CD4-positive, CD25-positive, alpha-beta regulatory T cell (primary cell): ENCODE measurements around the gene SIAH2. TPM values are rescaled to one million over a fixed set of nuclear protein-coding genes. Genes with fewer than 3 reads are reported as not detected.

ENCODE experiments used
- ATAC-seq, 2 donors: fragments of 150-1000 bp; cut with Tn5 transposase; one replicate each; pipeline ENCODE4 v1.10.0; 2021; ENCODE audit warnings: low read depth in 2 of 2, moderate number of reproducible peaks in 2 of 2, moderate library complexity in 1 of 2
- DNase-seq, 3 donors: peaks; one replicate each; pipeline versions ENCODE4 v3.0.0 to v3.0.0-alpha.2; 2012 to 2022; ENCODE audit warnings: mixed read lengths in 1 of 3
- H3K27ac ChIP-seq: one replicate; pipeline ENCODE4 v1.7.0; 2013; ENCODE audit warnings: mild to moderate bottlenecking, low read length; ENCODE audit not compliant: insufficient read depth, poor library complexity, severe bottlenecking
- H3K27me3 ChIP-seq: one replicate; pipeline ENCODE4 v1.7.0; 2013; ENCODE audit warnings: low read length; ENCODE audit not compliant: control insufficient read depth, insufficient read depth
- H3K36me3 ChIP-seq: one replicate; pipeline ENCODE4 v1.7.0; 2013; ENCODE audit warnings: mild to moderate bottlenecking, low read length, moderate library complexity; ENCODE audit not compliant: control insufficient read depth, insufficient read depth
- H3K4me1 ChIP-seq: 2 replicates; pipeline ENCODE4 v1.7.0; 2013; ENCODE audit warnings: mild to moderate bottlenecking, low read length; ENCODE audit not compliant: insufficient read depth, control insufficient read depth, poor library complexity, severe bottlenecking
- H3K4me3 ChIP-seq: one replicate; pipeline ENCODE4 v1.7.0; 2013; ENCODE audit warnings: low read depth, mild to moderate bottlenecking, low read length, moderate library complexity
- H3K9me3 ChIP-seq, 2 experiments: 1 replicate in 1 of 2; 2 replicates in 1 of 2; pipeline ENCODE4 v1.7.0; 2013; ENCODE audit warnings: low read length in 2 of 2, mild to moderate bottlenecking in 1 of 2, moderate library complexity in 1 of 2; ENCODE audit not compliant: control insufficient read depth in 2 of 2
- H3K27ac Mint-ChIP-seq, 3 donors: one replicate each; pipeline ENCODE4 v1.8.0; 2020 to 2022; ENCODE audit warnings: mild to moderate bottlenecking in 3 of 3, mixed read lengths in 3 of 3, moderate library complexity in 2 of 3
- H3K27me3 Mint-ChIP-seq: one replicate; pipeline ENCODE4 v1.8.0; 2022; ENCODE audit warnings: mild to moderate bottlenecking, mixed read lengths
- H3K36me3 Mint-ChIP-seq: one replicate; pipeline ENCODE4 v1.8.0; 2020; ENCODE audit warnings: mixed read lengths
- H3K4me1 Mint-ChIP-seq, 4 donors: one replicate each; pipeline ENCODE4 v1.8.0; 2020 to 2022; ENCODE audit warnings: mixed read lengths in 4 of 4, mild to moderate bottlenecking in 1 of 4
- H3K4me3 Mint-ChIP-seq, 4 donors: one replicate each; pipeline ENCODE4 v1.8.0; 2020 to 2022; ENCODE audit warnings: mild to moderate bottlenecking in 4 of 4, mixed read lengths in 4 of 4, moderate library complexity in 3 of 4
- H3K9me3 Mint-ChIP-seq, 7 donors: one replicate each; pipeline ENCODE4 v1.8.0; 2020 to 2022; ENCODE audit warnings: mixed read lengths in 7 of 7, mild to moderate bottlenecking in 3 of 7, moderate library complexity in 2 of 7
- polyA plus RNA-seq, 4 donors: library from polyadenylated mRNA; unstranded; fragments of 300-500 nt; fragmentation: Illumina TruSeq; gene quantifications; one replicate each; pipeline ENCODE4 v1.2.3, GENCODE V29; 2021
- total RNA-seq: library from RNA; stranded (reverse); gene quantifications from one replicate; pipeline ENCODE4 v1.2.3, GENCODE V29; 2022

The SIAH2 gene
- total and polyA plus RNA-seq, 5 donors from 2014 or later: 23.5 to 61.4 (median 29.1) TPM

DNA sequence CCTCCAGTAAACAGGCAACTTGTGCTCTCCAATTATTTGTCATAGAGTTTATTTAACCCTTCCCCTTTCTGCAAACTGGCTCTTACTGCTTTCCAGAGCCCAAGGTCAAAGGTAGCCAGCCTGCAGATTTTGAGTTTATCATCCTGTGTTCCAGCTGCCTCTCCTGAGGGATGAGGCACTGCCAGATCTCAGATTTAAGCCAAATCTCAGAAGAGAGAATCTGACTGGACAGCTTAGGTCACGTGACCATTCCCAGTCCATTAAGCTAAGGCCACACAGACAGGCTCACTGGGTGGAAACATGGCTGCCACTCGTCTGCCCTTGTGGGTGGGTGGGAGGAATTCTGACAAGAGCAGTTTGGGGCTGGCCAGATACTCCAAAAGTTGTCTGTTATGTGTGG, 8.6 kb upstream of the SIAH2 start:
- Histone ChIP-seq H3K27me3 (no peaks in the 10 kb centered on the region), H3K36me3 (no peaks in the 10 kb centered on the region), H3K4me3 (no peak overlapping the region), H3K4me1 (no peaks in the 10 kb centered on the region), H3K27ac (no peak overlapping the region), H3K9me3 (no peaks in the 10 kb centered on the region)
- Mint-ChIP-seq H3K36me3 (peaks cover 4% of the 10 kb centered on the region), H3K4me3 (no peak overlapping the region), H3K27me3 (peaks cover 17% of the 10 kb centered on the region), H3K9me3 (peaks cover 0 to 1% (median 0%) of the 10 kb centered on the region in 7 donors), H3K4me1 (no peaks in the 10 kb centered on the region), H3K27ac (peak overlapping the region in 1 of 3 donors; percentile 32)
- ATAC-seq (no peak), DNase-seq (no peak)

- ATAC-seq (no peak), DNase-seq (no peak)
- no peak overlapping the region for H3K27ac ChIP-seq
- no peaks in the 10 kb centered on the region for H3K4me1 ChIP-seq
- Mint-ChIP-seq H3K9me3 (peaks cover 0 to 1% (median 0%) of the 10 kb centered on the region in 7 donors), H3K36me3 (peaks cover 4% of the 10 kb centered on the region), H3K27ac (no peak overlapping the region), H3K27me3 (peaks cover 17% of the 10 kb centered on the region), H3K4me3 (no peak overlapping the region), H3K4me1 (peaks cover 0 to 2% (median 0%) of the 10 kb centered on the region in 4 donors)
- H3K27me3 ChIP-seq: no peaks in the 10 kb centered on the region
- no peaks in the 10 kb centered on the region for H3K9me3 ChIP-seq
- no peak overlapping the region for H3K4me3 ChIP-seq
- no peaks in the 10 kb centered on the region for H3K36me3 ChIP-seq
These were observed 7.7 kb upstream of the SIAH2 start for GRCh38 chr3:150770681-150771080.

- Mint-ChIP-seq H3K9me3 (peaks cover 0 to 2% (median 0%) of the 10 kb centered on the region in 7 donors), H3K27ac (no peak overlapping the region), H3K27me3 (peaks cover 13% of the 10 kb centered on the region), H3K4me1 (peaks cover 0 to 18% (median 14%) of the 10 kb centered on the region in 4 donors), H3K36me3 (peaks cover 4% of the 10 kb centered on the region), H3K4me3 (no peak overlapping the region)
- H3K4me1 ChIP-seq: peaks cover 17% of the 10 kb centered on the region
- no peak for DNase-seq
- no peaks in the 10 kb centered on the region for H3K36me3 ChIP-seq
- no peak overlapping the region for H3K4me3 ChIP-seq
- no peaks in the 10 kb centered on the region for H3K27me3 ChIP-seq
- no peak for ATAC-seq
- H3K9me3 ChIP-seq: no peaks in the 10 kb centered on the region
- H3K27ac ChIP-seq: no peak overlapping the region
These were observed 3.8 kb upstream of the SIAH2 start for GRCh38 chr3:150766742-150767141.

GRCh38 chr3:150765949-150766720, 3.2 kb upstream of the SIAH2 start:
- Histone ChIP-seq H3K36me3 (no peaks in the 10 kb centered on the region), H3K9me3 (no peaks in the 10 kb centered on the region), H3K27ac (no peak overlapping the region), H3K4me1 (peaks cover 23% of the 10 kb centered on the region), H3K4me3 (no peak overlapping the region), H3K27me3 (no peaks in the 10 kb centered on the region)
- H3K27me3 Mint-ChIP-seq: peaks cover 13% of the 10 kb centered on the region
- H3K4me3 Mint-ChIP-seq: peak overlapping the region in 1 of 4 donors; percentile 51
- peaks cover 0 to 2% (median 0%) of the 10 kb centered on the region in 7 donors for H3K9me3 Mint-ChIP-seq
- ATAC-seq (no peak), DNase-seq (no peak)
- peaks cover 4 to 21% (median 18%) of the 10 kb centered on the region in 4 donors for H3K4me1 Mint-ChIP-seq
- peak overlapping the region in 2 of 3 donors; percentile 34 to 52 for H3K27ac Mint-ChIP-seq
- H3K36me3 Mint-ChIP-seq: peaks cover 1% of the 10 kb centered on the region

DNA sequence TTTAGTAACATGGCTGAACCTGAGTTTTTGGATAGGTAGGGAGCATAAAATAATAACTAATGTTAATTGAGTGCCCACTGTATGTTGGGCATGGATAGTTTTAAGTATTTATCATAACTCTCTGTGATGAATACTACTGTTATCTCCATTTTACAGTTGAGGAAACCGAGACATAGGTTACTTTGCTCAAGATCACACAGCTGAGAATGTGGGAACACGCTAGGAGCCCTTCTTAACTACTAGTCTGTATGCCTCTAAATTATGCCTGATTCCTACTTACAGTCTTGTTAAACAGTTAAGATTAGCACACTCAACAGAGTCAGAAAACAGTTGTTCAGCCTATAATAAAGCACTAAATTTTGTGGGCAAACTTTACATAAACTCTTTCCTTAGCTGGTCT, 2.0 kb upstream of the SIAH2 start:
- peaks cover 13% of the 10 kb centered on the region for H3K27me3 Mint-ChIP-seq
- Histone ChIP-seq H3K9me3 (no peaks in the 10 kb centered on the region), H3K4me1 (peaks cover 33% of the 10 kb centered on the region), H3K27me3 (no peaks in the 10 kb centered on the region), H3K27ac (peak overlapping the region; percentile 99), H3K4me3 (no peak overlapping the region), H3K36me3 (no peaks in the 10 kb centered on the region)
- H3K36me3 Mint-ChIP-seq: no peaks in the 10 kb centered on the region
- peaks cover 11 to 31% (median 26%) of the 10 kb centered on the region in 4 donors for H3K4me1 Mint-ChIP-seq
- DNase-seq (no peak), ATAC-seq (no peak)
- peaks cover 0 to 2% (median 0%) of the 10 kb centered on the region in 7 donors for H3K9me3 Mint-ChIP-seq
- H3K4me3 Mint-ChIP-seq: peak overlapping the region; percentile 89 to 100 (median 99)
- peak overlapping the region; percentile 99 to 100 (median 100) for H3K27ac Mint-ChIP-seq

GRCh38 chr3:150764566-150764965, 1.6 kb upstream of the SIAH2 start:
- no peaks in the 10 kb centered on the region for H3K36me3 Mint-ChIP-seq
- no peak for ATAC-seq
- H3K27me3 Mint-ChIP-seq: peaks cover 13% of the 10 kb centered on the region
- H3K27ac Mint-ChIP-seq: peak overlapping the region; percentile 99 to 100 (median 100)
- no peak for DNase-seq
- H3K27ac ChIP-seq: peak overlapping the region; percentile 99
- peaks cover 0 to 2% (median 0%) of the 10 kb centered on the region in 7 donors for H3K9me3 Mint-ChIP-seq
- H3K4me1 ChIP-seq: peaks cover 37% of the 10 kb centered on the region
- H3K4me3 ChIP-seq: peak overlapping the region; percentile 74
- H3K27me3 ChIP-seq: no peaks in the 10 kb centered on the region
- H3K9me3 ChIP-seq: no peaks in the 10 kb centered on the region
- H3K4me1 Mint-ChIP-seq: peaks cover 11 to 35% (median 30%) of the 10 kb centered on the region in 4 donors
- H3K36me3 ChIP-seq: no peaks in the 10 kb centered on the region
- H3K4me3 Mint-ChIP-seq: peak overlapping the region; percentile 89 to 100 (median 99)

DNA sequence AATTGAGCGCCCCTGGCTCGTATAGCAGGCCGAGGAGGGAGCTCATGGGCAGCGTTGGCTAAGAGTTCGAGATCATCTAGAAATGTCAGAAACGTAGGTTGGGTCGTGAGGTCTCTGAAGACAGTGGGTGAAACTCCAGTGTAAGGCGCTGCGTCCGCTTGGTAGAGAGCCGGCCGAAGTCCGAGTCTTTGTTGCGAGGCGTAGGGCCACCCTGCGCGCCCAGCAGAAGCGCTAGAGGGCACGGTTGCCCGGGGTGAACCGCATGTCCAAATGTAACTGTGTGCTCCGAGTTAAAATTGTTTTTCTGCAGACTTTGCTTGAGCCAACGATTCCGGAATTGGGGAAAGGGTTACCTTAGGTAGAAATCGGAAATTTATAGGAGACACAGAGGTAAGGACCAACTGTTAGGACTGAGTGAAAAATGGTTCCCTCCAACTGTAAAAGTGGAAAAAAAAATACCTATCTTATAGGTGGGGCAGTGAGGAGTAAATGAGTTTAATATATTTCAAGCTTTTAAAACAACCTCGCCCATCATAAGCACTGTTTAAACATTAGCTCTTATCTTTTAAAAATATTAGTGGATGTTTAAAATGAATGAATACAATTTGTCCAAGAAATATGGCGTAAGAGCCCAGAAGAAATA, 993 bp upstream of the SIAH2 start:
- peaks cover 3% of the 10 kb centered on the region for H3K36me3 Mint-ChIP-seq
- peak overlapping the region; percentile 99 to 100 (median 100) for H3K27ac Mint-ChIP-seq
- Histone ChIP-seq H3K4me3 (peak overlapping the region; percentile 74), H3K9me3 (no peaks in the 10 kb centered on the region), H3K4me1 (peaks cover 43% of the 10 kb centered on the region), H3K27ac (peak overlapping the region; percentile 99), H3K27me3 (no peaks in the 10 kb centered on the region), H3K36me3 (no peaks in the 10 kb centered on the region)
- H3K27me3 Mint-ChIP-seq: peaks cover 12% of the 10 kb centered on the region
- H3K4me3 Mint-ChIP-seq: peak overlapping the region; percentile 89 to 100 (median 99)
- ATAC-seq: peak; percentile 3
- H3K9me3 Mint-ChIP-seq: peaks cover 0 to 1% (median 0%) of the 10 kb centered on the region in 7 donors
- DNase-seq: peak; percentile 19 to 69 (median 29)
- H3K4me1 Mint-ChIP-seq: peaks cover 11 to 41% (median 33%) of the 10 kb centered on the region in 4 donors
